Dermis microvascular lymphatic vessel endothelial cell (primary cell): ENCODE data around the gene ALG9. TPM values are rescaled to one million over a fixed set of nuclear protein-coding genes. Genes with fewer than 3 reads are reported as not detected.
A peak's percentile ranks its signal among the peaks of the same experiment; 100 is the strongest.
"Not testable (repeated sequence)": the region's sequence is repeated elsewhere in the genome, so short reads cannot be mapped to it uniquely, and the experiment has no call there.

ENCODE experiments used
- DNase-seq, 2 donors: peaks; one replicate each; pipeline versions ENCODE4 v3.0.0 to v3.0.0-alpha.2; 2010; ENCODE audit warnings: low read depth in 2 of 2
- total RNA-seq: library from RNA; depleted of rRNA; stranded (reverse); fragments of >200 nt; gene quantifications from 2 replicates; pipeline ENCODE4 v1.2.1, GENCODE V29; 2014

Gene ALG9
- 19.5 and 20.7 TPM in 2 replicates for total RNA-seq

GRCh38 chr11:111870886-111871692, at the start of gene ALG9:
ALG9 (minus strand) TSS chr11:111871581; CDS start chr11:111871482, 99 bp downstream.
- peak; percentile 73 to 89 for DNase-seq

GRCh38 chr11:111920908-111921307, 49.5 kb upstream of the ALG9 start:
- no peak for DNase-seq

- DNase-seq, result peak in 1 of 2 donors; percentile 81
Observed at GRCh38 chr11:111918390-111919256, 47.2 kb upstream of the ALG9 start, which contains the start of gene C11orf52. C11orf52 (plus strand) TSS chr11:111918913; CDS start chr11:111918973, 60 bp downstream.

- DNase-seq, result no peak
Observed at GRCh38 chr11:111917788-111918187, 46.4 kb upstream of the ALG9 start.

- DNase-seq, result no peak
Observed at GRCh38 chr11:111917312-111917711, 45.9 kb upstream of the ALG9 start.

GRCh38 chr11:111916768-111917167, 45.4 kb upstream of the ALG9 start:
- no peak for DNase-seq

- peak in 1 of 2 donors; percentile 50 for DNase-seq
Observed at GRCh38 chr11:111913997-111914396, 42.6 kb upstream of the ALG9 start.

- no peak for DNase-seq
Observed at GRCh38 chr11:111913031-111913861, 41.9 kb upstream of the ALG9 start.

GRCh38 chr11:111912535-111912934, 41.2 kb upstream of the ALG9 start, which contains the start of gene HSPB2:
HSPB2 (plus strand) TSS chr11:111912734; CDS start chr11:111912830, 96 bp downstream.
- no peak for DNase-seq

GRCh38 chr11:111911563-111912401, 40.4 kb upstream of the ALG9 start, which contains the start of gene CRYAB:
CRYAB (minus strand) TSS chr11:111911770; CDS start chr11:111911724, 46 bp downstream.
- peak in 1 of 2 donors; percentile 29 for DNase-seq

GRCh38 chr11:111910676-111911562, 39.5 kb upstream of the ALG9 start:
- no peak for DNase-seq

- no peak for DNase-seq
Observed at GRCh38 chr11:111909378-111909777, 38.0 kb upstream of the ALG9 start.

- DNase-seq, result no peak
Observed at GRCh38 chr11:111908639-111909305, 37.4 kb upstream of the ALG9 start.

- no peak for DNase-seq
Observed at GRCh38 chr11:111906680-111907079, 35.3 kb upstream of the ALG9 start.

- DNase-seq, result no peak
Observed at GRCh38 chr11:111905411-111905810, 34.0 kb upstream of the ALG9 start.

- no peak for DNase-seq
Observed at GRCh38 chr11:111886844-111887243, 15.5 kb upstream of the ALG9 start.

GRCh38 chr11:111886032-111886431, 14.7 kb upstream of the ALG9 start:
- no peak for DNase-seq

- not testable (repeated sequence) for DNase-seq
Observed at GRCh38 chr11:111885053-111885452, 13.7 kb upstream of the ALG9 start.

GRCh38 chr11:111882202-111882601, 10.8 kb upstream of the ALG9 start:
- DNase-seq, result no peak
